ENCODE measurements around the gene SVOP. TPM values are rescaled to one million over a fixed set of nuclear protein-coding genes. Genes with fewer than 3 reads are reported as not detected.
"Not testable (repeated sequence)": the region's sequence is repeated elsewhere in the genome, so short reads cannot be mapped to it uniquely, and the experiment has no call there.

SVOP gene
- total RNA-seq = not detected

DNA sequence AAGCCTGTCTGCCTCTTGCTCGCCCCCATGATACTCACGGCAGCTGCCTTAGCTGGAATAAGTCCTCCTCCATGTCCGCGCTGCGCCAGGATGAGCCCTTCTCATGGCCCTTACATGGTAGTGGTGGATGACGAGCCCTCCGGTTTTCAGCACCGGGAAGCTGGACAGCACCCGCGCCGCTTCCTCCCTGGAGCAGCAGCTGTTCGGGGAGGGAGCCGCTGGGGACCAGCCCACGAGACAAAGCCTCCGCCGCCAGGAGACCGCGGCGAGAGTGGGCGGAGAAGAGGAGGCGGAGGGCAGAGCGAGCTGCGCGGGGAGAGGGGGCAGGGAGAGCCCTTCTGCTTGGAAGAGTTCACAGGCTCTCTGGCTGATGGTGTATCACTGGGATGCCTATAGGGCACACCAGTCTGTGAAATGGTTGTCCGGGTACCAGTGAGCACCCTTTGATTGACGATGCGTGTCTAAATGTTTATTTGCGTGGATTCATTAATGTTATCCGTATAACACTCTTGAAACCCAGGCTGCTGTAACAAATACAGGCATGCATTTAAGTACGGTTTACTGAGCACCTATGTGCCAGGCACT lies at the start of gene SVOP:
Gene SVOP, minus strand, starts transcription at position 273 of the 585 bp plus-strand sequence. Its CDS starts 200 bp downstream, at position 73.
- ATAC-seq = no peak
- Mint-ChIP-seq H3K9me3 (no peaks in the 10 kb centered on the region), H3K36me3 (no peaks in the 10 kb centered on the region), H3K27ac (no peak within 1 kb of the TSS)
- peak in 1 of 2 donors; percentile 27 for DNase-seq (ENCODE audit: low spot score in 2 of 2)

DNA sequence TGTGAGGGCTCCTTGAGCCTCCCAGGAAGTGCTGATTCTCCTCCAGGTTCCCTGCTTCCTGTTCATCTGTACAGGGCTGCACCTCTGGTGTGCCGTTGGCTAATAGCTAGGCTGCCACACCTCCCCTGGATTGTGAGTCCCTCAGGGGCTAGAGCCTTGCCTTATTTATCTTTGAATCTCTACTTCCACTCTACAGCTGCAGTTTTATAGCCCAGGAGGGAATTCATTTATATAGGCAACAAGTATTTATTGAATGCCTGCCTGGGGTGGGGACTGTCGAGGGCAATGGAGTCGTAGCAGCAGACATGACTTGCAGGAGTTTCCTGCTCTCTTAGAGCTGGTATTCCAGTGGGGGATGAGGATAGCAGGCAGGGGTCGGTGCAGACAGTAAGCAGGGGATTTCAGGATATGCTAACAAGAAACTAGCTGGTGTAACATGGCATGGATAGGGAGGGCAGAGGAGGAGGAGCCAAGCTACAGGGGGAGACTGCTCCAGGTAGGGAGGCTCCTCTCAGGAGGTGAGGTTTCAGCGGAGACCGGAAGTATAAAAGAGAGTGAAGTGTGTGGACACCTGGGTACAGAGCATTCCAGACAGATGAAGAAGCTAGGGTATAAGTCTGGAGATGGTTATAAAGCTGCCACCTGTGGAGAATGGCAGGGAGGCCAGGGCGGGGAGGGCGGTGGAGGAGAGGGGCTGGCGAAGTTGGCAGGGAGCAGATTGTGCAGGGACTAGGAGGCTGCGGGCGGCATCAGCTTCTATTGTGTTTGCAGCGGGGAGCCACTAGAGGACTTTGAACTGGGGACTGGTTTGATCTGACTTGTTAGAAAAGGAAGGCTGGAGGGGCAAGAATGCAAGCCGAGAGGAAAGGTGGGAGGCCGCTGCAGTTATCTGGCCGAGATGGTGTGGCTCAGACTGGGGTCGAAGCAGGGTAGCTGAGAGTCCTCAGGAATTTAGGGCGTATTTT lies 48.7 kb upstream of the SVOP start:
- ATAC-seq = no peak
- Mint-ChIP-seq H3K36me3 (peaks cover 8 to 10% of the 10 kb centered on the region in 2 donors), H3K27ac (peak overlapping the region in 1 of 2 donors; percentile 84), H3K9me3 (no peaks in the 10 kb centered on the region)
- DNase-seq (ENCODE audit: low spot score in 2 of 2) = no peak

GRCh38 chr12:109065853-109066193 lies 45.0 kb upstream of the SVOP start:
- no peak for DNase-seq (ENCODE audit: low spot score in 2 of 2)
- ATAC-seq = no peak
- Mint-ChIP-seq H3K9me3 (no peaks in the 10 kb centered on the region), H3K27ac (no peak overlapping the region), H3K36me3 (peaks cover 0 to 5% of the 10 kb centered on the region in 2 donors)

DNA sequence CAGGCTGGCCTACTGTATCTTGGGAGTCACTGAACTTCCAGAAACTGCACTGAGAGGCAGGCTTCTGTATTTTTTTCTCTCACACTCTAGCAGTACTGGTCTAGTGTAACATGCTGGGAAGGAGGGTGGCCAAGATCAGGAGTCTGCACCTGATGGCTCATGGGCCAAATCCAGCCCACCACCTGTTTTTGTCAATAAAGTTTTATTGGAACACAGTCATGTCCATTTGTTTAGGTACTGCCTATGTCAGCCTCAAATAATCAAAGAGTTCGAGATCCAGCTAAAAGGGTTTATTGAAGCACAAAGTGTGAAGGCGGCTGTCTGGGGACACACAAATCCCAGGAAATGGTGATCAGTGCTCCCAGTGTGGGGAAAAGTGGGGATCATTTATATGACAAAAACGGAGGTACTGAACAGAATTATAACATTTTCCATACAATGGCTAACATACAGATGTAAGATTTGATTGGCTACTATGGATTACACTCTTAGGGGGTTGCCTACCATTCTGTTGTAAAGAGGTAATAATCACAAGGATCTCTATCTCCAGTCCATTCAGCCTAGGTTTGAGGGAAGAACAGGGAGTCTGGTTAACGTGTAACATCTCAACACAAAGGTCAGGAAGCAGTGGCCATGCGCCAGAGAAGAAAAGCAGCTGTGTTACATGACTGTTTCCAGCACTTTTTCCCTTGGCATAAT lies 44.4 kb upstream of the SVOP start:
- no peaks in the 10 kb centered on the region for H3K9me3 Mint-ChIP-seq
- ATAC-seq (no peak), DNase-seq (ENCODE audit: low spot score in 2 of 2) (no peak)
- H3K36me3 Mint-ChIP-seq = peaks cover 0 to 5% of the 10 kb centered on the region in 2 donors
- H3K27ac Mint-ChIP-seq = no peak overlapping the region

DNA sequence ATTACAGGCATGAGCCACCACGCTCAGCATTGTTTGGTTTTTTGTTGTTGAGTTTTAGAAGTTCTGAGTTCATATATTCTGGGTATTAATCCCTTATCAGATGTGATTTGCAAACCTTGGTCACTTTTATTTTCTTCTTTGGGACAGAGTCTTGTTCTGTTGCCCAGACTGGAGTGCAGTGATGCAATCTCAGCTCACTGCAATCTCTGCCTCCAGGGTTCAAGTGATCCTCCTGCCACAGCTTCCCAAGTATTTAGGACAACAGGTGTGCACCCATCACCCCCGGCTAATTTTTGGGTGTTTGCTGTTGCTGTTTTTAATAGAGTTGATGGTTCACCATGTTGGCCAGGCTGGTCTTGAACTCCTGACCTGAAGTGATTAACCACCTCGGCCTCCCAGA lies 43.3 kb upstream of the SVOP start:
- no peak for ATAC-seq
- Mint-ChIP-seq H3K36me3 (peaks cover 0 to 5% of the 10 kb centered on the region in 2 donors), H3K9me3 (no peaks in the 10 kb centered on the region), H3K27ac (no peak overlapping the region)
- DNase-seq (ENCODE audit: low spot score in 2 of 2) = no peak

DNA sequence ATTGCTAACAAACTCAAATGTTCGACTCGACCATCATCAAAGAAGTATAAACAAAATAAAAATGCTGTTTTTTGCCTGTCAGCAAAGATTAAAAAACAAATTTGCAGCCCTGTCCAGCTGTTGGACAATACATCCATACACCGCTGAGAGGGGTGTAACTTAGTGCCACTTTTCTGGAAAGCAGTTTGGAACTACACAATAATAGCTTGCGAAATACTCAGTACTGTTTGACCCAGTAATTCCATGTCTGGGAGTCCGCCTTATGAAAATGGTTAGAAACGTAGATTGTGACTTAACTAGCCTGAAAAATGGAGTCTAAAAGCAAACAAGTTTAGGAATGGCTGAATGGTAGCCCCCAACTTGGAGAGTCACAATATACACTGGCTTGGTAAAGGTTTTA lies 37.9 kb upstream of the SVOP start:
- Mint-ChIP-seq H3K36me3 (peaks cover 2 to 3% of the 10 kb centered on the region in 2 donors), H3K27ac (no peak overlapping the region), H3K9me3 (no peaks in the 10 kb centered on the region)
- no peak for DNase-seq (ENCODE audit: low spot score in 2 of 2)
- no peak for ATAC-seq

DNA sequence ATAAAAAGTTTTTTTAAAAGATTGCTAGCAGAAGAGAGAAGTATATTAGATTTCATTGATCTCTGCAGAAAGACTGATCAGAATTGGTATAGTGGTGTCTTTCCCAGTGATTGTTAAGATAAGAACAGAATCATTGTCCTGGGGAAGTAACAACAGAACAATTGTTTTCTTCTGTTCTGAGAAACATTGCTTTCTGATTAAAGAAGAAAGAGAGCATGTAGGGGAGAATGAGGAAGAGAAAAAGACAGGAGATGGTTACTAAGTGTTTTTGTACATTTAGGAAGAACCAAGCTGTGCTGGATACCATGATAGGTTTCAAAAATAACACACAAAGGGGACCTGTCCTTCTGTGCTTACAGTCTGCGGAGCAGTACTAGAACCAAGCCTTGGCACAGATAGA lies 36.5 kb upstream of the SVOP start:
- H3K9me3 Mint-ChIP-seq = no peaks in the 10 kb centered on the region
- no peak overlapping the region for H3K27ac Mint-ChIP-seq
- peaks cover 8 to 13% of the 10 kb centered on the region in 2 donors for H3K36me3 Mint-ChIP-seq
- ATAC-seq = no peak
- no peak for DNase-seq (ENCODE audit: low spot score in 2 of 2)

- peaks cover 13% of the 10 kb centered on the region in 2 donors for H3K36me3 Mint-ChIP-seq
- ATAC-seq (no peak), DNase-seq (ENCODE audit: low spot score in 2 of 2) (no peak)
- no peaks in the 10 kb centered on the region for H3K9me3 Mint-ChIP-seq
- no peak overlapping the region for H3K27ac Mint-ChIP-seq
Measured at GRCh38 chr12:109056891-109057290, 36.0 kb upstream of the SVOP start.

- peak overlapping the region; percentile 94 to 98 for H3K27ac Mint-ChIP-seq
- DNase-seq (ENCODE audit: low spot score in 2 of 2) = no peak
- H3K36me3 Mint-ChIP-seq = peaks cover 13% of the 10 kb centered on the region in 2 donors
- ATAC-seq = no peak
- no peaks in the 10 kb centered on the region for H3K9me3 Mint-ChIP-seq
Measured at GRCh38 chr12:109054520-109054919, 33.7 kb upstream of the SVOP start.

DNA sequence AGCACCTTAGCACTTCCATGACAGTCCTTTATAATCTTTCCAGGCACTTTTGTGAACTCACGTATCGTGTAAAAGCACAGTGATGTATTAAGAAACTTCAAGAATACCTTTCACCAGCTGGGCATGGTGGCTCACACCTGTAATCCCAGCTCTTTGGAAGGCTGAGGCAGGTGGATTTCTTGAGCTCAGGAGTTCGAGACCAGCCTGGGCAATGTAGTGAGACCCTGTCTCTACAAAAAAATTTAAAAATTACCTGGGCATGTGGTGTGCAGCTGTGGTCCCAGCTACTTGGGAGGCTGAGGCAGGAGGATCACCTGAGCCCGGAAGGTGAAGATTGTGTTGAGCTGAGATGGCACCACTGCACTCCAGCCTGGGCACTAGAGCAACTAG lies 33.3 kb upstream of the SVOP start:
- peak in 1 of 2 donors; percentile 2 for ATAC-seq
- H3K9me3 Mint-ChIP-seq; DNase-seq (ENCODE audit: low spot score in 2 of 2): not testable (repeated sequence)
- Mint-ChIP-seq H3K36me3 (peaks cover 13% of the 10 kb centered on the region in 2 donors), H3K27ac (peak overlapping the region; percentile 94 to 98)

DNA sequence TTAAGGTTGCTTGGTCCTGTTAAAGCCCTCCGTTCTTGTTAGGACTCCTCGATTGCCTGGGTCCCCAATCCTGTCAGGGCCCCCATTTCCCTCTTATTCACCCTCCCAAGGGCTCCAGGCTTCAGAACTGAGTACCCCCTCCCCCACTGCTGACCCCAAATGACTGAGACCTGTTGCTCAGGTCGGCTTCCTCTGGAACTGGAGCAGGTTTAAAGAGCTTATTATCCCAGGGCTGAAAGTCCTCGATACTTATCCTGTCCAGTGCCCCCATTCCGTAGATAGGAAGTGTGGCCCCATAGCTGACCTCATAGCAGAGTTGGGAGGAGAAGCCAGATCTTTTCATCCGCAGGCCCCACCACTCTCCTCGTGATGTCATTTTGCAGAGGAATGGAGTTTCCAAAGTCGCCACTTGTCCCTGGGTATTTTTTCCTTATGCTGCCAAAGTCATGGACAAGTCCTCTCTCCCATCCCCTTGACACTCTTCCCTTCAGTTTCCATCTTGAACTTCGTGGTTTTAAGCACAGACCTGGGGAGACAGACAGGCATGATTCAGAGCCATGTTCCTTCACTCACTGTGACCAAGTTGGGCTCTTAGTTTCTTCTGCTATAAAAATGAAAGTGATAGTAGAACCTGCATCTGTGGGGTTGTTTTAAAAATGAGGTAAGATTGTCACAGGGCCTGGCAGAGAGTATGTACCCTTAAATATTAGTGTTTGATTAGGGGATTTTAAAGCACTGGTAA lies 32.7 kb upstream of the SVOP start:
- Mint-ChIP-seq H3K9me3 (no peaks in the 10 kb centered on the region), H3K36me3 (peaks cover 13% of the 10 kb centered on the region in 2 donors), H3K27ac (peak overlapping the region; percentile 94 to 98)
- peak in 1 of 2 donors; percentile 20 for DNase-seq (ENCODE audit: low spot score in 2 of 2)
- peak; percentile 73 to 87 for ATAC-seq

GRCh38 chr12:109052414-109053323 lies 31.8 kb upstream of the SVOP start, which contains the start of gene USP30:
Gene USP30 (plus strand): TSS chr12:109052576. CDS start chr12:109052679, 103 bp downstream.
- peaks cover 13% of the 10 kb centered on the region in 2 donors for H3K36me3 Mint-ChIP-seq
- peak; percentile 78 to 84 for DNase-seq (ENCODE audit: low spot score in 2 of 2)
- peak within 1 kb of the TSS; percentile 94 to 98 for H3K27ac Mint-ChIP-seq
- peak; percentile 66 to 82 for ATAC-seq
- no peaks in the 10 kb centered on the region for H3K9me3 Mint-ChIP-seq

GRCh38 chr12:109052097-109052413 lies 31.2 kb upstream of the SVOP start:
- H3K9me3 Mint-ChIP-seq = no peaks in the 10 kb centered on the region
- no peak for ATAC-seq
- peaks cover 13% of the 10 kb centered on the region in 2 donors for H3K36me3 Mint-ChIP-seq

GRCh38 chr12:109049794-109050193 lies 28.9 kb upstream of the SVOP start:
- peaks cover 13% of the 10 kb centered on the region in 2 donors for H3K36me3 Mint-ChIP-seq
- H3K9me3 Mint-ChIP-seq; ATAC-seq; DNase-seq (ENCODE audit: low spot score in 2 of 2): not testable (repeated sequence)
- peak overlapping the region in 1 of 2 donors; percentile 36 for H3K27ac Mint-ChIP-seq

More at GRCh38 chr12:109052097-109052413, 31.2 kb upstream of the SVOP start:
- DNase-seq (ENCODE audit: low spot score in 2 of 2) = no peak
- peak overlapping the region; percentile 94 to 95 for H3K27ac Mint-ChIP-seq

DNA sequence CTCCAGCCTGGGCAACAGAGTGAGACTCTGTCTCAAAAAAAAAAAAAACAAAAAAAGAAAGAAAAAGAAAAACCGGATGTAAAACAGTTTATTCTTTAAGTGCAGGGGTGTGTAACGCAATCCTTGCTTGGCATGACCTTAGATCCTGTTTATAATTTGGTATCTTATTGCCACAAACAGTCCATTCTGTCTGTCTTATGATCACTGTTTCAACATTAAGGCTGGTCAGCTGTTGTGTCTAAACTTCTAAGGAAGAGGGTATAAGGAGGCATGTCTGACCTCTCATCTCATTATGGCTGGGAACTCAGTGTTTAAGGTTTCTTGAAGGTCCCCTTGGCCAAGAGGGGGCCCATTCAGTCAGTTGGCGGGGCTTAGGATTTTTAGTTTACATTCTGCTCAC lies 27.8 kb upstream of the SVOP start:
- not testable (repeated sequence) for H3K9me3 Mint-ChIP-seq; ATAC-seq; DNase-seq (ENCODE audit: low spot score in 2 of 2); H3K27ac Mint-ChIP-seq
- H3K36me3 Mint-ChIP-seq = peaks cover 9 to 10% of the 10 kb centered on the region in 2 donors

All from activated naive CD4-positive, alpha-beta T cell treated with anti-CD3 and anti-CD28 coated beads, Interleukin-2, amount 50 U/mL, for 72 hours (primary cell).